GM21619 (cell line): Measurements from ENCODE around the gene RPS6KA2.

Source experiments
- ATAC-seq: cut with Tn5 transposase; IDR thresholded peaks from one replicate; pipeline ENCODE4 v1.9.1; 2021; ENCODE audit not compliant: unreplicated experiment

RPS6KA2 gene

DNA sequence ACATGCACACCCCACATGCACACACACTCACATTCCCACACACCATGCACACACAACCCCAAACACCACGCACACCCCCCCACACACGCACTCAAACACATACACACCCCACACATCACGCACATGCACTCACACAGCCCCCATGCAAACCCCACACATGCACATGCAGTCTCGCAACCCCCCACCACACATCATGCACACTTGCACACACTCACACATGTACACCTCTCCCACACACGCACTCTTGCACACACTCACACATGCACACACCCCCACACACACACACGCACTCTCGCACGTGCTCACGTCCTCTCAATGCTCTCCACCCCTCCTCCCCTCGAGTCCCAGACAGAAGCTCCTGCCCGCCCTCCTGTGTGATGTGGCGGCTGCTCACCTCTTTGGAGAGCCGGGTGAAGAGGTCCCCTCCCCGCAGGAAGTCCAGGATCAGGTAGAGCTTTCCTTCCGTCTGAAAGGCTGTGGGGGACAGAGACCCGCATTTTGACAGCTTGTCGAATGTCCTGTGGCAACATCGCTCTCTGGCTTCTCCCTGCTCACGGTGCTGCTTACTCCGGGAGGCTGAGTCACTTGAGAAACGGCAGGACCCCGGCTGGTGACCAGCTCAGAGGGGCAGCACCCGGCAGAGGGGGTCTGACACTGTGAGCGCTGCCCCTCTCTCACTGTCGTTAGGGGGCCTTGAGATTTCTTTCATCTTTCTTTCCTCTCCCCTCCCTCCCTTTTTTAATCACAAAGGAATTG is 119.1 kb downstream of the RPS6KA2 start:
- no peak for ATAC-seq

- ATAC-seq: no peak
Measured at GRCh38 chr6:166507380-166507779, 119.7 kb downstream of the RPS6KA2 start.

DNA sequence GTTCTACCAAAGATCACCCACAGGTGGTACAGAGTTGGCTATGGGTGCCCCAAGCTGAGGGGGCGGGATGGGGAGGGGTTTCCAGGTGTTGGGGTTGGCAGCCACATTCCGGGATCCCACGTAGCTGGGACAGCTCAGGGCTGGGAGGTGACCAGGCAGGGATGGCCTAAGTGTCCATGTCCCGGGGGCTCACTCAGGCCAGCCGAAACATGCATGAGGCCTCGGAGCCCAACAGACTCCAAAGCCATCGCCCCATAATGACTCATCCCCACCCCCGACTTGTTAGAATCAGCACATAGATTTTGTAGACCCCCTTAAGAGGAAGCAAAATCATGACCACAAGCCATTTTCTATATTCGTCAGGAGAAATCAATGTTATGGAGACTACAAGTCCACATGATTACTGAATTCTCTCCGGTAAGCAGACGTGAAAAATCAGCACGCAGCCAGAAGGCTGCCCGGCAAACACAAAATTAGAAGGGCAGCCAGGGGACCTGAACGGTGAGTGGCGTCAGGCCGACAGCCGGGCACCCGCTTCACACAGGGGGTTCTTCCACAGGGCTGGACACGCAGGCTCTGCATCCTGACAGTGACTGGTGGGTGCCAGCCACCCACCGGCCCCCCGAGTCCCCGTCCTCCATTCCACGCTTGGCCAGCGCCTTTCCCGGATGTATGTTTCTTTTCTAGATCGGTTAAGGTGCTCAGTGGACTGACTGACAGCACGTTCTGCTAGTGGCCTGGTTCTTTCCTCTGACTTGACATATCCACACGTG is 121.7 kb downstream of the RPS6KA2 start:
- ATAC-seq: no peak

DNA sequence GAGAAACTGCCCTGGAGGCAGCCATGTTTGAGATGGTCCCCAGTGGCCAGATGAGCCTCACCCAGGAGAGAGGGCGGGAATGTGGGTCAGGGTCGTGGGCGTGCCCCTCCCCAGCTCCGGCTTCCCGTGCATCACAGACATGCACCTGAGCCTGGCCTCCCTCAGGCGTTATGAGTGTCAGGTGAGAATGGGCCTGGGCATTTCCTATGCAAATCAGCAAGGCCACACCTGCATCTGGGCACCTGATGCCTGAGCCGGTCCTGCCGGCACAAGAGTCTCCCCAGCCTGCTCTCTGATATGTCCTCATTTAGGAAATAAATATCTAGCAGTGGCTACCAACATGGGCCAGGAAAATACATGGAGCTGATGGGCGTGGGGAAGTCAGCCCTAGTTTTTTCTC is 123.0 kb downstream of the RPS6KA2 start:
- no peak for ATAC-seq

GRCh38 chr6:166503167-166503744 is 123.8 kb downstream of the RPS6KA2 start:
- ATAC-seq: no peak

GRCh38 chr6:166502453-166502852 is 124.6 kb downstream of the RPS6KA2 start:
- no peak for ATAC-seq

- ATAC-seq: no peak
Measured at GRCh38 chr6:166501246-166501645, 125.8 kb downstream of the RPS6KA2 start.

DNA sequence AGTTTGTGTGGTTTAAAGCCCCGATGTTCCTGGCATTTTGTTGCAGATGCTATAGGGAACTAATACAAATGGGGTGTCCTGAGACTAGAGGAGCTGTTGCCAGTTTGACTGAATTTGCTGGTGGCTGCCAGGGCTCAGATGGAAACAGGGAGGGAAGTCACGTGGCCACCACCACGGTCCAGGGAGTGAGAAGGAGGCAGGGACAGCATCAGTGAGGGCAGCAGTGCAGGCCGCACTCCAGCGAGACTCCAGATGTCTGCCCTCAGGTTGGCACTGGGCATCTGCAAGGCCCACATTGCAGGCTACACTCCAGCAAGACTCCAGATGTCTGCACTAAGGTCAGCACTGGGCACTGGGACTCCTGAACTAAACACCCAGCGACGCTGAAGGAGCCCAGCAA is 126.8 kb downstream of the RPS6KA2 start:
- no peak for ATAC-seq

GRCh38 chr6:166499350-166500163 is 127.5 kb downstream of the RPS6KA2 start:
- peak; percentile 79 for ATAC-seq

GRCh38 chr6:166498661-166499349 is 128.2 kb downstream of the RPS6KA2 start:
- no peak for ATAC-seq

- no peak for ATAC-seq
Measured at GRCh38 chr6:166498228-166498627, 128.8 kb downstream of the RPS6KA2 start.

DNA sequence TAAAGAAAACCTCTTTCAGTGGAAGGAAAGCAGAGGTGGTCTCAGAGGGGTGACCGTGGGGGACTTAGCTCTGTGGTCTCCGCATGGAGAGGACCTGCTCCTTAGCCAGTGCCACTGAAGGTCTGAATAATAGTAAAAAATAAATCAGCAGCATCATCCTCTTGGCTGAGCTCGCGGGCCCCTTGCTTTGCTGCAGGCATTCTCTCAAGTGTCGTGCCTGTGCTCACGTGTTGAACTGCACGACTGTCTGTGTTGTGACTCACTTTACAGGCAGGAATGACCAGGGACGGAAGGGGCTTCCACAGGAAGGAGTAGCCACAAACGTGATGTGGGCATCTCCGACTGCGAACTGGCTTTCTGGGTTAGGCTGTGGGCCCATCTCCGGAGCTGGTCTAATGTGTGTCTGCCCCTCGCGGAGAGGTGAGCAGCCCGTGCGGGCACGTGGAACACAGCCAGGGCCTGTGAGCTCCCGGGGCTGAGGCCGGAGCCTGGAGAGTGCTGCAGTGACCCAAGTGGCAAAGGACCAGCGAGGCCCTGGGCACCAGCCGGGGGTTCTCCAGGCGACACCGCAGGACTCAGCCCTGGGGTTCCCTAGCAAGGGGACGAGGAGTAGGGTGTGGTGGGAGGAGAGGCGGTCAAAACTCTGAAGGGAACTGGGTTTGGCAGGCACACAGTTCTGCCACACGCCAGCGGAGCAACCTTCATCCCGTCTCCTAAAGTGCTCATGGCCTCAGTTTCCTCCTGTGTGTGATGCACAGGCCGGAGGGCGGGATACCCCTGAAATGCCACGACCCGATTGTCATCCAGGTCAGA is 129.8 kb downstream of the RPS6KA2 start:
- no peak for ATAC-seq

- no peak for ATAC-seq
Measured at GRCh38 chr6:166496460-166496859, 130.6 kb downstream of the RPS6KA2 start.

GRCh38 chr6:166495487-166496314 is 131.3 kb downstream of the RPS6KA2 start:
- no peak for ATAC-seq

- ATAC-seq: no peak
Measured at GRCh38 chr6:166494757-166495486, 132.1 kb downstream of the RPS6KA2 start.

- no peak for ATAC-seq
Measured at GRCh38 chr6:166494101-166494441, 133.0 kb downstream of the RPS6KA2 start.

GRCh38 chr6:166493427-166494100 is 133.5 kb downstream of the RPS6KA2 start:
- no peak for ATAC-seq
